Effector CD4-positive, alpha-beta T cell (primary cell): ENCODE measurements around the gene RMND5A.

Experiments
- DNase-seq: peaks from one replicate; pipeline ENCODE4 v3.0.0-alpha.2; 2020

RMND5A gene

DNA sequence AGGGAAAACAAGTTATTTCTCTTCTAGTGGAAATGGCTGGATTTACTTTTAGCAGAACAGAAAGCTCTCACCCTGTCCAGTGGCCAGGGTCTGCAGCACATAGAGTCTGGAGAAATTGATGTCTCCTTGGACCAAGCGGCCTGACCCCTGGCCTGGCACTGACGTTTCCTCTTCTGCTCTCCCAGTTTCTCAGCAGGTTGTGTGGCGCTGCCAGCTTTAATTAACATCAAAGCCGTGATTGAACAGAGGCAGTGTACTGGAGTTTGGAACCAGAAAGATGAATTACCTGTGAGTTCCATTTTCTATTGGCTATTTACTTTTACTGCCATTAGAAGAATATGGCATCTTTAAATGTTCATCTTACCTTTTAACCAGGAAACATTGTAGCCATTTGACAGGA is 49.7 kb downstream of the RMND5A start:
- no peak for DNase-seq

GRCh38 chr2:86770816-86771301 is 50.8 kb downstream of the RMND5A start:
- DNase-seq, result no peak

GRCh38 chr2:86772611-86773010 is 52.5 kb downstream of the RMND5A start:
- DNase-seq, result no peak

- no peak for DNase-seq
Observed at GRCh38 chr2:86774862-86775261, 54.8 kb downstream of the RMND5A start.

GRCh38 chr2:86775338-86775737 is 55.2 kb downstream of the RMND5A start:
- DNase-seq, result no peak

GRCh38 chr2:86776532-86776931 is 56.4 kb downstream of the RMND5A start:
- DNase-seq, result no peak

GRCh38 chr2:86778957-86779356 is 58.9 kb downstream of the RMND5A start:
- DNase-seq, result no peak

DNA sequence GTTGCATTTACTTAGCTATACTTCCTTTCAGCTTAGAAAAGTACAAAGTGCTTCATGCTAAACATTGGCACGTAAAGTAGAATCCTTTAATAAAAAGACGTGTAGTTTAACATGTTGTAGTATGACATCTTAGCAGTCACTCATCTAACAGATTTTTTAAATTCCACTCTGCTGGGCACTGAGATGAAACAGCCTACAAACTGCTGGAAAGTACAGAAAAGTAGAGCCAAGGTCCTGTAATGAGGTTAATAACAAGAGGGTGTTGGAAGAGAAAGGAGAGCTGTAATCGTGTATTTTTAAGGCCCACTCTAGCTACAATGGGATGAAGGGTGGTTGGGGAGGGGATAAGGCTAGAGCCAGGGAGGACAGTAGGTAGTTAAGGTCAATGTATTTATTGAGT is 59.9 kb downstream of the RMND5A start:
- DNase-seq, result no peak

DNA sequence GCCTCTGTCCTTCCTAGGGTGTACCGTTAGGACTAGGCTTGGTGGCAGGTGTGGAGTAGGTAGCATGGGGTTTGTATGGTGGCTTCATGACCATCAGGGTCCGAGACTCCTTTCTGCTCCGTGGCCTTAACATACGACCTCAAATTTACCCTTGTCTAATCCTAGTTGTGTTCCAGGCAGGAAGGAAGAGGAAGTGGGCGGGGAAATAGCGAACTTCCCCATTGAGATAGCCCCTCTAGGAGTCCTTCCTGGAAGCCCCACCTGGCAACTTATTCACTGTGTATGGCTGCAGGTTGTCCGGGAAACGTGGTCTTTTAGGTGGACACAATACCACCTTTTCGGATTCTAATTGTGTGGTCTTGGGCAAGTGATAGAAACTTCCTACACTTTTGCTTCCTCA is 61.3 kb downstream of the RMND5A start:
- no peak for DNase-seq

DNA sequence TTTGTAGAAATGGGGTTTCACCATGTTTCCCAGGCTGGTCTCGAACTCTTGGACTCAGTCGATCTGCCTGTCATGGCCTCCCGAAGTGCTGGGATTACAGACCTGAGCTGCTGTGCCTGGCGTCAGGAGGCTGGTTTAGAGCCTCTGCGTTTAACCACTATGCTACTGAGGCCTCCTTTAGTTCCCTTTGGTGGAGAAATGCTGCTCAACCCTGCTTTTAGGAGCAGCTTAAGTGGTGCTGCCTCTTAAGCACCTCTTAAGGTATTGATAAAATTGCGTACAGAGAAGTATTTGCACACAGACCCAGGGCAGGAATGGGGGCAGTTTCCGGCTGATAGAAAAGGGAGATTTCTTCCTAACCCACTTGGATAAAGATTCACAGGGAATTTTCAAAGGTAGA is 62.7 kb downstream of the RMND5A start:
- no peak for DNase-seq

DNA sequence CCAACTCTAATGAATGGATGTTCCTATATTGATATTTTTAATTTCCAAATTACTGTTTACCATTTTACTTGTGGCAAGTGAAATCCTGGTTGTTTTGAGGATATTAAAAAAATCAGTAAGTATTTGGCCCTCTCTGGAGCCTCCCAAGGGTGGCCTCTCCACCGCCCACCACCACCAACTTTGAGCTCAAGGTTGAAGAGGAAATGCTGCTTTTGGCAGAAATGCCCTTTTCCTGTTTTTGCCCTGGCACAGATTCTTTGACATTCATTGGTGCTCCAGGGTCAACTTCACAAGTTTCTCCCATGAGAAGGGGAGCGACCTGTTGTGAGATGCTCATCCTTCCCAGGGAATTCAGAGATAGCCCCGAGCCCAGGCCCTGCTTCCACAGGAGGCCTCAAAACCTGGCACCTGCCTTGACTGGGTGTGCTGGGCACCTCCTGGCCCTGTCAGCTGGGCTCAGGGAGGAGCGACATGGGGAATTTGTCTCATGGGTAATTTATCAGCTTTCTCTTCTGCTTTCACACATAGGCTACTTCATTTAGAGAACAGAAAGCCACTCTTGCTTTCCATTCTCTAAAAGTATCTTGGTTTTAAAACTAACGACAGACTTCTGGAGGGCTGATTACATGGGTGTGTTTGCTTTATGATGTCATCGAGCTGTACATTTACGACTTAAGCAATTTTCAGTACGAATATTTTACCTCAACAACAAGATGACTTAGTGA is 63.7 kb downstream of the RMND5A start:
- DNase-seq, result no peak

- no peak for DNase-seq
Observed at GRCh38 chr2:86785456-86785855, 65.4 kb downstream of the RMND5A start.

DNA sequence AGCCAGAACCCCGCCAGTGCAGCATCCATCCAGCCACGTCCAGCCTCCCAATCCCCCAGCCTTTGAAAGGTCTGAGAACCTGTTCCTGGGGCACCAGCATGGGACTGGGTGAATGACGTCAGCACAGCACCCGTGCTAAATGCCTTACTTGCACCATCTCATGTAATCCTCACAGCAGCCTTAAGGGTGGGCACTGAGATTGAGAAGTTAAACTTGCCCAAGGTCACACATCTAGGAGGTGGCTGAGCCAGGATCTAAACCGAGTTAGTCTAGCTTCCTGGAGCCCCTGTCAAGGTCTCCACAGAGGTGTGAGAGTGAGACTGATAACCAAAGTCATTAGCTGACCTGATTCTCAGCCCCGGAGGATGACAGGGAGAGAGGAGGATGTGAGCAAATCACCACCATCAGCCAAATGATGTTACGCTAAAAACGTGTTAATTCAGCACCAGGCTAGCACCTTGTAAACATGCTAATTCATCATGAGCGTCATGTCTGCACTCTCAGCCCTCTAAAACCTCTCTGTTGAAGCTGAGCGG is 66.0 kb downstream of the RMND5A start:
- no peak for DNase-seq

GRCh38 chr2:86787736-86788135 is 67.6 kb downstream of the RMND5A start:
- no peak for DNase-seq

GRCh38 chr2:86788165-86788564 is 68.1 kb downstream of the RMND5A start:
- DNase-seq, result no peak

DNA sequence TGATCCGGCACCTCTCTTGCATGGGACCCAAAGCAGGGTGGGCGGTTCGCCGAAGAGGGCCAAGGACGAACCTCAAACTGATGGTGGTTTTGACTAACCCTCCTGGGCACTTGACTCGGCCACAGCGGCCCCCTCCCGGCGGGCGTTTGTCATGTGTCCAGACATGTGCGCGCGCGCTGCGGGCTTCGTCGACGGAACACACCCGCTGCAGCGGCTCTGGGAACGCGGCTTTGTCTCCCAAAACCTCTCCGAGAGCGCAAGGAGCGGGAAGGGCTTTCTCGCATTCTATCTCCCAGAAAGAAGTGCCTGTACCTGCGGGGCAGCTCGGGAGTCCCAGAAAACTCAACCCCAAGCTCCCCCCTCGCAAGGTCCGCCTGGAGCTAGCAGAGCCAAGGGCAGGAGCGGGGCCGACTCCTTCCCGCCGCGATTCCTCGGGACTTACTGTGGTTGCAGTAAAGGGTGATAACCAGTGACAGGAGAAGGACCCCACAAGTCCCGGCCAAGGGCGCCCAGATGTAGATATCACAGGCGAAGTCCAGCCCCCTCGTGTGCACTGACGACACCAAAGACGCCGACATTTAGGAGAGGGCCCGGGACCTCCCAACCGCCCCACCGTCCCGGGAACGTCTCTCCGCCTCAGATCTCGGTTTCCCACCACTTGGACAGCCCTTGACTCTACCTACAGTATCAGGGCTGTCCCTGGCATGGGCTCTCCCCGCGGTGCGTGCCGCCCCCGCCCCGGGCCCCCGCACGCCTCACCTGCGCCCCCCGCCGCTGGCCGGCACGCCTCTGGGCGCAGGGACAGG is 69.0 kb downstream of the RMND5A start:
- no peak for DNase-seq

DNA sequence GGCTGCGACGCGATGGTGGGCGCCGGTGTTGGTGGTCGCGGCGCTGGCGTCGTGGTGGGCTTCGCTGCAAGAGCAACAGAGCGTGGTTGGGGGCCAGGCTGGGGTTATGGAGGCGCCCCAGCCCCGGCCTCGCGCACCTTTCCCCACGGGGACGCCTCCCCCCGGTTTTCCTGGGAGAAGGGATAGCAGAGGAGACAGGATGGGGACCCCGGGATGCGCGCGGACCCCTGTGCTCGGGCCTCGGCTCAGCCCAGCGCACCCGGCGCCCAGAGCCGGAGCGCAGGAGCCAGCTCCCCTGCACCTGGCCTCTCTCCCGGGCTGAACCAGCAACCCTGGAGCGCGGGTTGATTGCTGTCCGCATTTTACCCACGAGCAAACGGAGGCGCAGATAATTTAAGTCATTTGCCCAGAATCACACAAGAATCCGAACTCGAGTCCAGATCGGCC is 69.6 kb downstream of the RMND5A start:
- no peak for DNase-seq

GRCh38 chr2:86790134-86790675 is 70.1 kb downstream of the RMND5A start:
- no peak for DNase-seq

GRCh38 chr2:86790676-86791572 is 70.8 kb downstream of the RMND5A start, which contains the start of gene CD8A:
Gene CD8A (minus strand): TSS chr2:86790913. CDS start chr2:86790825, 88 bp downstream.
- no peak for DNase-seq

- DNase-seq, result no peak
Observed at GRCh38 chr2:86791573-86791972, 71.5 kb downstream of the RMND5A start.

DNA sequence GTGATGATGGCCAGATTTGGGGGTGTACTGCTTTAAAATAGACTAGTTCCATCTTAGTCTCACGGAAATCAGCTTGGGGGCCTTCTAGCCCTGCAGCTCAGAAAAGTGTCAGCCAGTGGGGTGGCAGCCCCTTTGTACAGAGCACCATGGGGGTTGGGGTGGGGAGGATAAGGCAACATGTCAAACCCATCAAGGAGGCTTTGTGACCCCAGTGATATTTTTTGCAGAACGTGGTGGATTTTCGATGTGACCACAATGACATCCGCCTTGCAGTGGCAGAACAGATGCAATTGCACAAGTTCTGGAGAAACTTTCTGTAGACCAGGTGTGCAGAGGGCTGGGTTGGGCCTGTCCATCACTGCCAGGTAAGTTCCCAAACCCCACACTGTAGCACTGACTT is 73.7 kb downstream of the RMND5A start:
- no peak for DNase-seq

- no peak for DNase-seq
Observed at GRCh38 chr2:86794861-86795260, 74.8 kb downstream of the RMND5A start.
